HuH-7.5 (cell line): ENCODE results near the gene HSD11B1.

Experiments
- DNase-seq: peaks from one replicate; pipeline ENCODE4 v3.0.0; 2011; ENCODE audit warnings: low spot score

The HSD11B1 gene

GRCh38 chr1:209704584-209704983 is at the start of gene HSD11B1:
Gene HSD11B1 (plus strand): TSS chr1:209704846. CDS start chr1:209704943, 97 bp downstream.
- no peak for DNase-seq

GRCh38 chr1:209655411-209656231 is 49.0 kb upstream of the HSD11B1 start:
- no peak for DNase-seq

GRCh38 chr1:209657140-209657879 is 47.3 kb upstream of the HSD11B1 start:
- no peak for DNase-seq

GRCh38 chr1:209657918-209658317 is 46.7 kb upstream of the HSD11B1 start:
- DNase-seq = no peak

- no peak for DNase-seq
Observed at GRCh38 chr1:209659909-209660308, 44.7 kb upstream of the HSD11B1 start.

GRCh38 chr1:209661071-209661470 is 43.6 kb upstream of the HSD11B1 start:
- DNase-seq = no peak

GRCh38 chr1:209662879-209663327 is 41.7 kb upstream of the HSD11B1 start:
- DNase-seq = no peak

- DNase-seq = no peak
Observed at GRCh38 chr1:209667103-209667502, 37.5 kb upstream of the HSD11B1 start.

GRCh38 chr1:209667708-209668107 is 36.9 kb upstream of the HSD11B1 start:
- DNase-seq = no peak

GRCh38 chr1:209670441-209671082 is 34.1 kb upstream of the HSD11B1 start:
- no peak for DNase-seq

- no peak for DNase-seq
Observed at GRCh38 chr1:209672705-209673630, 31.7 kb upstream of the HSD11B1 start.

GRCh38 chr1:209673631-209674417 is 30.8 kb upstream of the HSD11B1 start:
- no peak for DNase-seq

GRCh38 chr1:209674957-209675564 is 29.6 kb upstream of the HSD11B1 start, which contains the start of gene G0S2:
Gene G0S2 (plus strand): TSS chr1:209675412. CDS start chr1:209675685, 273 bp downstream.
- no peak for DNase-seq

- no peak for DNase-seq
Observed at GRCh38 chr1:209675565-209676154, 29.0 kb upstream of the HSD11B1 start.

- DNase-seq = no peak
Observed at GRCh38 chr1:209678981-209679539, 25.6 kb upstream of the HSD11B1 start.

- DNase-seq = no peak
Observed at GRCh38 chr1:209685821-209686220, 18.8 kb upstream of the HSD11B1 start.

- DNase-seq = no peak
Observed at GRCh38 chr1:209686322-209686721, 18.3 kb upstream of the HSD11B1 start.

GRCh38 chr1:209688746-209689234 is 15.9 kb upstream of the HSD11B1 start:
- no peak for DNase-seq

GRCh38 chr1:209689477-209689876 is 15.2 kb upstream of the HSD11B1 start:
- DNase-seq = no peak
